HL-60 (cell line): ENCODE data around the gene ZNF497. TPM values are rescaled to one million over a fixed set of nuclear protein-coding genes. Genes with fewer than 3 reads are reported as not detected.

Experiments
- DNase-seq, 2 experiments: peaks; one replicate each; pipeline ENCODE4 v3.0.0-alpha.2; 2010 to 2020; ENCODE audit warnings: low read depth in 1 of 2, low spot score in 1 of 2
- H3K27ac ChIP-seq: fragments of 250-450 bp; sonication (Bioruptor Pico); replicated peaks from 2 replicates; pipeline ENCODE4 v1.5.1; 2020; ENCODE audit warnings: mild to moderate bottlenecking, moderate library complexity
- H3K27me3 ChIP-seq: fragments of 250-450 bp; sonication (Bioruptor Pico); 2 replicates; pipeline ENCODE4 v1.5.1; 2021; ENCODE audit warnings: mild to moderate bottlenecking, moderate library complexity; ENCODE audit not compliant: insufficient read depth, poor library complexity, severe bottlenecking
- H3K4me3 ChIP-seq: replicated peaks from 2 replicates; pipeline ENCODE4 v1.5.1; 2011; ENCODE audit warnings: mild to moderate bottlenecking, control low read depth, low read length; ENCODE audit not compliant: insufficient read depth
- GABPA ChIP-seq: IDR thresholded peaks from 2 replicates; pipeline ENCODE4 v1.6.1; 2012; ENCODE audit warnings: low read depth
- POLR2AphosphoS5 ChIP-seq: IDR thresholded peaks from 2 replicates; pipeline ENCODE4 v1.6.1; 2012; ENCODE audit warnings: low read depth
- SPI1 ChIP-seq: IDR thresholded peaks from 2 replicates; pipeline ENCODE4 v1.6.1; 2012; ENCODE audit warnings: low read depth, mild to moderate bottlenecking, borderline replicate concordance
- microRNA-seq: library from miRNA; unstranded; fragments of <30 nt; microRNA quantifications from one replicate; pipeline ENCODE4, GENCODE V29; 2018
- TF ChIP-seq, protein P1 (sequence below): IDR thresholded peaks from 2 replicates; pipeline ENCODE4 v1.6.1; 2012; ENCODE audit warnings: low read depth; ENCODE audit not compliant: insufficient replicate concordance
- TF ChIP-seq, protein P2 (sequence below): IDR thresholded peaks from one replicate; pipeline ENCODE4 v1.5.1; 2011; ENCODE audit warnings: low read length, control low read depth, inconsistent platforms; ENCODE audit not compliant: insufficient read depth

ZNF497 gene

DNA sequence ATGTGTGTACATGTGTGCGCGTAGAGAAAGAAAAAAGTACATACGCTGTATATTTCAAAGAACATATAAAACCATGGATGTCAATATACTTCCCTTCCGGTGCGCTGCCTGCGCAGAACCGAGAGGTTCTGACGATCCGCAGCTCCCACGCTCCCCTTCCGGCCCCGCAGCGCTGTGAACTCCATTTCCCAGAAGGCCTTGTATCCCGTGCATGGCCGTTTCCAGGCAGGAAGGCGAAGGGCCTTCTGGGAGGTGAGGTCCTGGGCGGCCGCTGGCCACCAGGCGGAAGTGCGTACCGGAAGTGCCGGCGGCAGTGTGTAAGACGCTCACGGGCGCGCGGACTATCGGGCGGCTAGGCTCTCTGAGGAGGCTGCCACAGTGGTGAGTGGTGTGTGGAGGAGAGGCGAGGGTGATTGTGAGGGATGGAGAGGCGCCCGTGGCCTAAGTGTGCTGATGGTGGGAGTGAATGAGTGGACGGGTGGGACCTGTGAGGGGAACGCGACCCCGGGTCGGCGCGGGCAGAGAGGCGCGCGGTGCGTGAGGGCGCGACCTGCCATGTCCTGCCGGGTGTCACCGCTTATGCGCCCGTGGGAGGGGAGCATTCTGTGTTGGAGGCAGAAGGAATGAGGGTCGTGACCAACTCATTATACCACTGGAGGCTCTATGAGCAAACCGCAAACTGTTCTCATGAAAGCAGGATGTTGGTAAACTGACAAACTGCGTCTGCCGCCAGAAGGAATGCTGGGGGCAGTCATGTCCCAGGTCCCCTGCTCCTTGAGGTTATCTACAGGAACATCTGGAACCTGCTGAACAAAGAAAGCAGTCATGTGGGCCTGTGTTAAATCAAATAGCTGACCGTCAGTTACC lies 57.3 kb downstream of the ZNF497 start, which contains the start of gene ERVK3-1:
Gene ERVK3-1 (plus strand): TSS at position 313 of the 867 bp plus-strand sequence. CDS start 6,792 bp downstream, outside the sequence.
- Histone ChIP-seq H3K27ac (peak within 1 kb of the TSS; percentile 96), H3K4me3 (peak within 1 kb of the TSS; percentile 91)

DNA sequence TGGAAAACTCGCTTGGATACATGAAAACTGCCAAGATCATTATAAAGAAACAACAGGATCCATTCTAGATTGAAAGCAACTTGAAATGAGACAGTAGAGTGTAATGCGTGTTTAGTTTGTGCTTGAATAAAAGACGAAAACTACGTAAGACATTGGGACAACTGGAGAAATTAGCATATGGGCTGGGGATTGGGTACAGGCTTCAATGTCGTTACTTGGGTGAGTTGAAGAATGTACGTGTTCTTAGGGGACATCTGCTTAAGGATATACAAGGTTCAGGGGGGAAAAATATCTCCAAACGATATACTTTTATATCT lies 57.8 kb downstream of the ZNF497 start:
- peak overlapping the region; percentile 96 for H3K27ac ChIP-seq
- H3K4me3 ChIP-seq = peak overlapping the region; percentile 34
- H3K27me3 ChIP-seq = no peaks in the 10 kb centered on the region
- no peak for TF ChIP-seq GABPA
- TF ChIP-seq, protein P1, sequence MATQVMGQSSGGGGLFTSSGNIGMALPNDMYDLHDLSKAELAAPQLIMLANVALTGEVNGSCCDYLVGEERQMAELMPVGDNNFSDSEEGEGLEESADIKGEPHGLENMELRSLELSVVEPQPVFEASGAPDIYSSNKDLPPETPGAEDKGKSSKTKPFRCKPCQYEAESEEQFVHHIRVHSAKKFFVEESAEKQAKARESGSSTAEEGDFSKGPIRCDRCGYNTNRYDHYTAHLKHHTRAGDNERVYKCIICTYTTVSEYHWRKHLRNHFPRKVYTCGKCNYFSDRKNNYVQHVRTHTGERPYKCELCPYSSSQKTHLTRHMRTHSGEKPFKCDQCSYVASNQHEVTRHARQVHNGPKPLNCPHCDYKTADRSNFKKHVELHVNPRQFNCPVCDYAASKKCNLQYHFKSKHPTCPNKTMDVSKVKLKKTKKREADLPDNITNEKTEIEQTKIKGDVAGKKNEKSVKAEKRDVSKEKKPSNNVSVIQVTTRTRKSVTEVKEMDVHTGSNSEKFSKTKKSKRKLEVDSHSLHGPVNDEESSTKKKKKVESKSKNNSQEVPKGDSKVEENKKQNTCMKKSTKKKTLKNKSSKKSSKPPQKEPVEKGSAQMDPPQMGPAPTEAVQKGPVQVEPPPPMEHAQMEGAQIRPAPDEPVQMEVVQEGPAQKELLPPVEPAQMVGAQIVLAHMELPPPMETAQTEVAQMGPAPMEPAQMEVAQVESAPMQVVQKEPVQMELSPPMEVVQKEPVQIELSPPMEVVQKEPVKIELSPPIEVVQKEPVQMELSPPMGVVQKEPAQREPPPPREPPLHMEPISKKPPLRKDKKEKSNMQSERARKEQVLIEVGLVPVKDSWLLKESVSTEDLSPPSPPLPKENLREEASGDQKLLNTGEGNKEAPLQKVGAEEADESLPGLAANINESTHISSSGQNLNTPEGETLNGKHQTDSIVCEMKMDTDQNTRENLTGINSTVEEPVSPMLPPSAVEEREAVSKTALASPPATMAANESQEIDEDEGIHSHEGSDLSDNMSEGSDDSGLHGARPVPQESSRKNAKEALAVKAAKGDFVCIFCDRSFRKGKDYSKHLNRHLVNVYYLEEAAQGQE = no peak
- no peak for TF ChIP-seq SPI1
- TF ChIP-seq POLR2AphosphoS5 = no peak
- TF ChIP-seq, protein P2, sequence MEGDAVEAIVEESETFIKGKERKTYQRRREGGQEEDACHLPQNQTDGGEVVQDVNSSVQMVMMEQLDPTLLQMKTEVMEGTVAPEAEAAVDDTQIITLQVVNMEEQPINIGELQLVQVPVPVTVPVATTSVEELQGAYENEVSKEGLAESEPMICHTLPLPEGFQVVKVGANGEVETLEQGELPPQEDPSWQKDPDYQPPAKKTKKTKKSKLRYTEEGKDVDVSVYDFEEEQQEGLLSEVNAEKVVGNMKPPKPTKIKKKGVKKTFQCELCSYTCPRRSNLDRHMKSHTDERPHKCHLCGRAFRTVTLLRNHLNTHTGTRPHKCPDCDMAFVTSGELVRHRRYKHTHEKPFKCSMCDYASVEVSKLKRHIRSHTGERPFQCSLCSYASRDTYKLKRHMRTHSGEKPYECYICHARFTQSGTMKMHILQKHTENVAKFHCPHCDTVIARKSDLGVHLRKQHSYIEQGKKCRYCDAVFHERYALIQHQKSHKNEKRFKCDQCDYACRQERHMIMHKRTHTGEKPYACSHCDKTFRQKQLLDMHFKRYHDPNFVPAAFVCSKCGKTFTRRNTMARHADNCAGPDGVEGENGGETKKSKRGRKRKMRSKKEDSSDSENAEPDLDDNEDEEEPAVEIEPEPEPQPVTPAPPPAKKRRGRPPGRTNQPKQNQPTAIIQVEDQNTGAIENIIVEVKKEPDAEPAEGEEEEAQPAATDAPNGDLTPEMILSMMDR = no peak
- no peak for DNase-seq

More for the DNA sequence above, 57.3 kb downstream of the ZNF497 start, which contains the start of gene ERVK3-1:
- TF ChIP-seq SPI1 = peak; percentile 82; the same call in 1 of the 2 replicates
- TF ChIP-seq, protein P2 = no peak
- TF ChIP-seq GABPA = peak; percentile 90
- TF ChIP-seq, protein P1 = peak; percentile 70
- peak; percentile 97 for TF ChIP-seq POLR2AphosphoS5
- DNase-seq = peak; percentile 98
- H3K27me3 ChIP-seq = no peaks in the 10 kb centered on the region

Small RNAs within 50 kb of the gene (microRNA-seq; reads per million reads assigned to microRNA genes)
- gene MIR4754 = not detected
- 0.90 reads per million for gene MIR6806
